OCI-LY1 (cell line): ENCODE data around the gene CTSS.

ENCODE experiments used
- H2AFZ ChIP-seq: fragments of 200-600 bp; sonication (generic), shearing (Covaris generic); 2 replicates; pipeline ENCODE4 v1.6.0; 2014; ENCODE audit warnings: antibody characterized with exemption, mild to moderate bottlenecking, low read length
- H3F3A ChIP-seq: fragments of 200-600 bp; sonication (generic), shearing (Covaris generic); 2 replicates; pipeline ENCODE4 v1.6.0; 2014; ENCODE audit warnings: mild to moderate bottlenecking, antibody characterized with exemption, low read length, moderate library complexity; ENCODE audit not compliant: insufficient read depth
- H3K27ac ChIP-seq: fragments of 200-600 bp; sonication (generic); 2 replicates; pipeline ENCODE4 v1.5.1; 2014; ENCODE audit warnings: low read length, mixed run types, mild to moderate bottlenecking, low read depth; ENCODE audit not compliant: poor library complexity, severe bottlenecking
- H3K27me3 ChIP-seq: fragments of 200-600 bp; sonication (generic); 2 replicates; pipeline ENCODE4 v1.6.0; 2014; ENCODE audit warnings: antibody characterized with exemption, mild to moderate bottlenecking, low read length, moderate library complexity; ENCODE audit not compliant: insufficient read depth
- H3K36me3 ChIP-seq: fragments of 200-600 bp; sonication (generic); 2 replicates; pipeline ENCODE4 v1.6.1; 2014; ENCODE audit warnings: mild to moderate bottlenecking, antibody characterized with exemption, low read length, moderate library complexity, mixed read lengths; ENCODE audit not compliant: insufficient read depth
- H3K4me1 ChIP-seq: fragments of 200-600 bp; sonication (generic); 2 replicates; pipeline ENCODE4 v1.5.1; 2014; ENCODE audit warnings: mild to moderate bottlenecking, low read length, moderate library complexity; ENCODE audit not compliant: insufficient read depth, severe bottlenecking
- H3K4me2 ChIP-seq: fragments of 200-600 bp; sonication (generic), shearing (Covaris generic); 2 replicates; pipeline ENCODE4 v1.6.1; 2014; ENCODE audit warnings: low read length
- H3K4me3 ChIP-seq: fragments of 200-600 bp; sonication (generic); 2 replicates; pipeline ENCODE4 v1.5.1; 2014; ENCODE audit warnings: low read length, low read depth, mild to moderate bottlenecking, mixed read lengths; ENCODE audit not compliant: poor library complexity, severe bottlenecking
- H3K79me2 ChIP-seq: fragments of 200-600 bp; shearing (Covaris generic); 2 replicates; pipeline ENCODE4 v1.6.1; 2016; ENCODE audit warnings: mixed run types, low read length, mixed read lengths; ENCODE audit not compliant: insufficient read depth
- H3K9ac ChIP-seq: fragments of 200-600 bp; sonication (generic), shearing (Covaris generic); 2 replicates; pipeline ENCODE4 v1.6.1; 2014; ENCODE audit warnings: mild to moderate bottlenecking, low read length, mixed read lengths
- H3K9me2 ChIP-seq: fragments of 200-600 bp; sonication (generic), shearing (Covaris generic); 2 replicates; pipeline ENCODE4 v1.6.1; 2014; ENCODE audit warnings: low read depth, mild to moderate bottlenecking, low read length, mixed read lengths
- H3K9me3 ChIP-seq: fragments of 200-600 bp; shearing (Covaris generic); 2 replicates; pipeline ENCODE4 v1.6.1; 2014; ENCODE audit warnings: low read length, mixed read lengths
- H4K20me1 ChIP-seq: fragments of 200-600 bp; sonication (generic), shearing (Covaris generic); 2 replicates; pipeline ENCODE4 v1.6.0; 2016; ENCODE audit warnings: mild to moderate bottlenecking, low read length; ENCODE audit not compliant: insufficient read depth
- CTCF ChIP-seq: fragments of 200-600 bp; sonication (generic), shearing (Covaris generic); IDR thresholded peaks from 2 replicates; pipeline ENCODE4 v1.5.1; 2017; ENCODE audit warnings: mild to moderate bottlenecking, antibody characterized with exemption, low read length, moderate library complexity, mixed read lengths
- EZH2 ChIP-seq: fragments of 200-600 bp; sonication (generic), shearing (Covaris generic); IDR thresholded peaks from 2 replicates; pipeline ENCODE4 v1.8.0; 2017; ENCODE audit warnings: borderline replicate concordance, mixed run types, mild to moderate bottlenecking, antibody characterized with exemption, low read length, moderate library complexity, mixed read lengths

Gene CTSS

DNA sequence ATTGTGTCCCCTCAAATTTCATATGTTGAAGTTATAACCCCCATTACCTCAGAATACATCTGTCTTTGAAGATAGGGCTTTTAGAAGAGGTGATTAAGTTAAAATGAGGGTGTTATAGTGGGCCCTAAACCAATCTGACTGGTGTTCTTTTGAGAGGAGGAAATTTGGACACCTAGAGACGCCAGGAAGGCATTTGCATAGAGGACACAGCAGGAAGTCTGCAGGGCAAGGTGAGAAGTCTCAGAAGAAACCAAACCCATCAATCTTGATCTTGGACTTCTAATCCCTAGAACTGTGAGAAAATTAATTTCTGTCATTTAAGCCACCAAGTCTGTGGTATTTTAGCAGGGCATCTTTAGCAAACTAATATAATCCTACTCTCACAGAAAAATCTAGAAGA, 81.7 kb downstream of the CTSS start:
- Histone ChIP-seq H3K4me3 (no peak overlapping the region), H3K9me2 (no peaks in the 10 kb centered on the region), H3K27me3 (no peaks in the 10 kb centered on the region), H3F3A (no peaks in the 10 kb centered on the region), H3K4me2 (no peak overlapping the region), H2AFZ (no peak overlapping the region), H3K9ac (no peak overlapping the region), H3K79me2 (no peaks in the 10 kb centered on the region), H3K27ac (peak overlapping the region; percentile 16), H3K9me3 (no peaks in the 10 kb centered on the region), H3K36me3 (peaks cover 25% of the 10 kb centered on the region; the same call in 1 of the 2 replicates), H3K4me1 (peaks cover 16% of the 10 kb centered on the region), H4K20me1 (no peaks in the 10 kb centered on the region)
- TF ChIP-seq EZH2 (no peak), CTCF (no peak)
